DOHH2 (cell line): ENCODE measurements around the gene GATAD2B.
"Not testable (repeated sequence)": the region's sequence is repeated elsewhere in the genome, so short reads cannot be mapped to it uniquely, and the experiment has no call there.

ENCODE experiments used
- CTCF ChIP-seq: fragments of 200-600 bp; sonication (generic); IDR thresholded peaks from one replicate; pipeline ENCODE4 v1.5.1; 2014; ENCODE audit warnings: antibody characterized with exemption, mild to moderate bottlenecking, low read depth, low read length; ENCODE audit not compliant: poor library complexity, severe bottlenecking
- EZH2phosphoT487 ChIP-seq: fragments of 200-600 bp; sonication (generic); IDR thresholded peaks from 2 replicates; pipeline ENCODE4 v1.6.1; 2017; ENCODE audit warnings: borderline replicate concordance, mild to moderate bottlenecking, antibody characterized with exemption, low read length, moderate library complexity, mixed read lengths

GRCh38 chr1:153910560-153910959, 12.2 kb downstream of the GATAD2B start:
- not testable (repeated sequence) for TF ChIP-seq CTCF, EZH2phosphoT487
